GM21360 (cell line): ENCODE data around the gene PKP2.

ENCODE experiments used
- ATAC-seq: cut with Tn5 transposase; IDR thresholded peaks from one replicate; pipeline ENCODE4 v1.9.1; 2021; ENCODE audit warnings: mild to moderate bottlenecking, moderate library complexity; ENCODE audit not compliant: unreplicated experiment

The PKP2 gene

GRCh38 chr12:32896432-32897280 is at the start of gene PKP2:
Gene PKP2, minus strand, starts transcription at chr12:32896777. Its CDS starts 46 bp downstream, at chr12:32896731.
- ATAC-seq = peak; percentile 67

GRCh38 chr12:32944195-32944594 is 47.6 kb upstream of the PKP2 start:
- ATAC-seq = no peak

- ATAC-seq = no peak
Measured at GRCh38 chr12:32939801-32940200, 43.2 kb upstream of the PKP2 start.

DNA sequence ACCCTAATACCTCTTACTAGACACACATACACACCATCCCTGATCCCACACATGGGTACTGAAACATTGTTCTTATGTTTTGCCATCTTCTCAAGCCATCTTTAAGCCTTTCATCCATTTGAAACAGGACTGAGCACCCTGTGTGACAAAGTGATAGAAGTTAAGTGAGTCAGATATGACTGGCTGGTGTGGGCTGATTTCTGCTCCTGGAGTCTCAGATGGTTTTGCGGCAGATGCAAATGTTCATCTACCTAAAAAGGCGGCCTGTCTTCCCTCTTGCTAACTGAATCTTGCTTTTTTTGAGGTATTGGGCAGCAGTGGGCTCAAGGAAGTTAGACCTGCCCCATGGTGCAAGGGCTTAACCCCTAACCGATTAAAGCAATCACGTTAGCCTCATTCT is 30.4 kb upstream of the PKP2 start:
- no peak for ATAC-seq

DNA sequence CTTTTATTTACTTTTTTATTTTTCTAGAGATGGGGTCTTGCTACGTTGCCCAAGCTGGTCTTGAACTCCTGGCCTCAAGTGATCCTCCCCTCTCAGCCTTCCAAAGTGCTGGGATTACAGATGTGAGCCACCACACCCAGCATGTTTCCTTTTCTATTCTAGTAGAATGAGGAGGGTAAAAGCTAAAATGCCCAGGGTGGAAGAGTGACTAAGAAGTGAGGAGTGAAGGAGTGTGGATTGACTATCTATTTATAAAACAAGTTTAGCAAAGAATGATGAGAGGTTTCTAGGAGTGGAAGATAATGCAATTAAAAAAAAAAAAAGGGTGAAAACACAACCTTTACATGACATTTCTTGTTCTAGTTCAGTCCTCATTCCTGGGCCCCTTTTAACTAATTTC is 29.8 kb upstream of the PKP2 start:
- ATAC-seq = no peak

DNA sequence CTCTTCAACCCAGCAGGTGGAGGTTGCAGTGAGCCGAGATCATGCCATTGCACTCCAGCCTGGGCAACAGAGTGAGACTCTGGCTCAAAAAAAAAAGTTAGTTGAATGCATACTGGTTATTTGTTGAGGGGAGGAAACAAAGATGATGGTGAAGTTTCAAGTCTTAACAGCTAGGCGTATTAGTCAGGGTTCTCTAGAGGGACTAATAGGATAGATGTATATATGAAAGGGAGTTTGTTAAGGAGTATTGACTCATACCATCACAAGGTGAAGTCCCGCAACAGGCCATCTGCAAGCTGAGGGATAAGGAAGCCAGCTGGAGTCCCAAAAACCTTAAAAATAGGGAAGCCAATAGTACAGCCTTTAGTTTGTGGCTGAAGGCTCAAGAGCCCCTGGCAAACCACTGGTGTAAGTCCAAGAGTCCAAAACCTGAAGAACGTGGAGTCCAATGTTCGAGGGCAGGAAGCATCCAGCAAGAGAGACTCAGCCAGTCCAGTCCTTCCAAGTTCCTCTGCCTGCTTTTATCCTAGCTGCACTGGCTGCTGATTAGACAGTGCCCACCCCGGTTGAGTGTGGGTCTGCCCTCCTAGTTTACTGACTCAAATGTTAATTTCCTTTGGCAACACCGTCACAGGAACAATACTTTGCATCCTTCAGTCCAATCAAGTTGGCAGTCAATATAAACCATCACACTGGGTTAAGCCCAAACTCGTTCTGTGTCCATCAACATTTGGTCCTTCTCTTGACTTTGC is 26.1 kb upstream of the PKP2 start:
- ATAC-seq = no peak

DNA sequence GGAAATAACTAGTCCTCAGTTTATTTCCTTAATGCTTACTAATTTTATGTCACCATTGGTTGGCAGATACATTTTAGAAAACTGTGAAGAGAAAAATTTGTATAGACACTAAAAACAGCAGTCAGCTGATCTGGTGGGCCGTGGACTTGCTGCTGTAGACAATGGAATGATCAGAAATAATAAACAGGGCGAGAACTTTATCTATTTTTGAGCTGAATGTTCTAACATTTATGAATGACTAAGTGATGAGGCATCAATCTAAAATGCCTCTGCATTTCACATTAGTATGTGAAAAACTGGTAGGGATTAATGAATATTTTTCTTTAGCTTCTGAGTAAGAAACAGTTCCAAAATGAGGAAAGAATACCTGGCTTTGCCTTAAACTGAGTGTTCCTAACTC is 24.8 kb upstream of the PKP2 start:
- ATAC-seq = no peak

GRCh38 chr12:32920506-32921085 is 24.0 kb upstream of the PKP2 start:
- no peak for ATAC-seq

DNA sequence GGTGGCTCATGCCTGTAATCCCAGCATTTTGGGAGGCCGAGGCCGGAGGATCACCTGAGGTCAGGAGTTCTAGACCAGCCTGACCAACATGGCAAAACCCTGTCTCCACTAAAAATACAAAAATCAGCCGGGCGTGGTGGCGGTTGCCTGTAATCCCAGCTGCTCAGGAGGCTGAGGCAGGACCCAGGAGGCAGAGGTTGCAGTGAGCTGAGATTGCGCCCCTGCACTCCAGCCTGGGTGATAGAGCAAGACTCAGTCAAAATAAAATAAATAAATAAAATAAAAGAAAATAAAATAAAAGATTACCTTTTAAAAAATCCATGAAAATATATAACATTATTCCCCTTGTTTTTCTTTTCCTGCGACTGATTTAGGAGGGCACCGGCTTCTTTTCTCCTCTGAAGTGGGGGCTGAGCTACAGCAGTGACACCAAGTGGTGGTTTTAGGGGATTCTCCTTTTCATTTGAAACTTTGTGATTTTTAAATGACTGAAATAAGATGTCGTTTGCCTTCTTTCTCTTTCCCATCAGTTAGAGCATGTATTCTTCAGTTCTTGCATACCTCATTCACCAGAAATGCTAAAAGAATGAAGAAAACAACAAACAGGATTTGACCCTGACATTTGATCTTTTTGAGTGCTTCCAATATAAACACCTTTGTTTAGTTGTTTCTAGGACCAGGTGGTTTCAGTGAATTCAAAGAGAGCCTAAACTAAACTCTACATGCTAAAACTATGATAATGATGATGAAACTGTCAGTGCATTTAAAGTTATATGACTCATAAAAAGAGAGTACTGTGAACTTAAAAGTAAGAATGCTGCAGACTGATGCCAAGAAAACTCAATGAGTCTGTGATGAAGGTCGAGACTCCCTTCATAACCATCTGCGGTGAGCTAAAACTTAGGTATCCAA is 22.6 kb upstream of the PKP2 start:
- ATAC-seq = peak; percentile 62

GRCh38 chr12:32917094-32917611 is 20.6 kb upstream of the PKP2 start:
- no peak for ATAC-seq

DNA sequence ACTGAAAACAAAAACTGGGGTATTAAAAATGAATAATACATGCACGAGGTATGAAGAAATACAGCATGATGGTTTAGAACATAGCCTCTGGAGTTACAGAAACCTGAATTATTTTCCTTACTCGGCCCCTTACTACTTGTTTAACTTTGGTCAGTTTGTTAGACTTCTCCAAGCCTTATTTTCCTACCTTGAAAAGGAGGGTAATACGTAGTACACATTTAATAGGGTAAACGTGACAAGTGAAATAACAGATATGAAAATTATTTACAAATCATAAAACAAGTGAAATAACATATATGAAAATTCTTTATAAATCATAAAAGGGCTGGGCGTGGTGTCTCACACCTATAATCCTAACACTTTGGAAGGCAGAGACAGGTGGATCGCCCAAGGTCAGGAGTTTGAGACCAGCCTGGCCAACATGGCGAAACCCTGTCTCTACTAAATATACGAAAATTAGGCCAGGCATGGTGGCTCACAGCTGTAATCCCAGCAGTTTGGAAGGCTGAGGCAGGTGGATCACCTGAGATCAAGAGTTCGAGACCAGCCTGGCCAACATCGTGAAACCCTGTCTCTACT is 11.4 kb upstream of the PKP2 start:
- no peak for ATAC-seq

- no peak for ATAC-seq
Measured at GRCh38 chr12:32907166-32907565, 10.6 kb upstream of the PKP2 start.

- peak; percentile 98 for ATAC-seq
Measured at GRCh38 chr12:32906399-32907165, 10.0 kb upstream of the PKP2 start.

- ATAC-seq = no peak
Measured at GRCh38 chr12:32903763-32904162, 7.2 kb upstream of the PKP2 start.

DNA sequence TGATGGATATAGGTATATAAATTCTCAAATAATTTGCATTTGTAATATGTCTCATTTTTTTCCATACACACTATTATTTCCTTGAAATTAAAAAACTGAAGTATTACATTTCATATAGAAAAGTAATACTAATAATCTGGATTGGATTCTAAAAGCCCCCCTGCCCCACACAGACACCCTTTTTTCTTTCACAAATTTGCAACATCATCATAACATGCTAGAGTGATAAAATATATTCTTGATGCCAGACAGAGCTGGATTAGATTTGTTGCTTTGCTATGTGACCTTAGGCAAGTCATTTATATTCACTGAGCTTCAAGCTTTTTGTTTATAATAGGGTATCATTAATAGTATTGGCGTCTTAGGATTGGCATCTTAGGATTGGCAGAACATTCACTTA is 6.7 kb upstream of the PKP2 start:
- ATAC-seq = no peak

DNA sequence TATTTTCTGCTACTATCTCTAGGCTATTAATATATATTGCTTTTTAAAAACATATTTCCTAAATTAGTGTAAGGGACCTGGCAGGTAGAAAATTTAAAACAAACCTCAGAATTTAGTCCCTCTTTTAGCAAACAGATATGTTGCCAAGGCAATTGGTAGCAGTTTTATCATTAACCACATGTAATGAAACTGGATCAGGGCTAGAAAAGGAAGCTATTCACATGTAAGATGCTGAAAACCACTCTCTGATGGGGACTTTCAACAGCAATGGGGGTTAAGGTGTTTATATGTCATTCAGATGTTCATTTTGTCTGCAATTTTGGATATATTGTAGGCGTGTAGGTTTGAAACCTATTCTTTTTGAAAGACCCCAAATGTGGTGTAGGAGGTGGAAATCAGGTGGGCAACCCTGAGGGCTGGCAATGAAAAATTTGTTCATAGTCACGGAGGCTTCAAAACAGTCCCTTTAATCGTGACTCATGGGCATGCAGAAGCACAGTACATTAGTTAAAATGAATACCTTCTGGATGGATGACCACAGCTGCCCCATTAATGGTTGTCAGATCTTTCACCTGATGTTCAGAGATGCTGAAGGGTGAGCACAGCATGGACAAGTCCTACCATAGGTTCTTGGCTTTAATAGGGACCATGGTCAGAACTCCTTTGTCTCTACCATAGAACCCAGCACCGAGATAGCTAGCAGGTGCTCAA is 5.9 kb upstream of the PKP2 start:
- no peak for ATAC-seq

DNA sequence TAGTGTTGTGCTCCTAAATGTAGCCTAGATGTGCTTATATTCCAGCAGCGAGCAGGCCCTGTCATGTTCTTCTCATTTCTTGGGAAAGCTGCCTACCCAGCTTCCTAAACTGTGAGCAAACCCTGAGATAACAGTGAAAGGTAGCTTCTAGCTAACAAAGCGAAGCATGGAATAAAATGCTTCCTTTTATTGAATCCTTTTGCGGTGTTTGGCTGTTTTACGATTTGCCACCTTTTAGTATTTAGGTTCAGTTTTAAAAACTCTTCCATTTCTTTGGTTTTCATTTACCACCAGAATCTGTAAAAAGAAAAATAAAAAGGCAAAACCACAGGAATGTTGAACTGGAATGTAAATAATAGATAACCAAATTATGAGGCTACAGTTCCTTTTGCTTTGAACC is 5.0 kb upstream of the PKP2 start:
- no peak for ATAC-seq

GRCh38 chr12:32897687-32898573 is 1.4 kb upstream of the PKP2 start:
- no peak for ATAC-seq
